Stimulated activated CD8-positive, alpha-beta memory T cell treated with anti-CD3 and anti-CD28 coated beads, Interleukin-12 subunit alpha, Interleukin-12 subunit beta, amount 100 ng/mL, for 24 hours (primary cell): Measurements from ENCODE around the gene ASB11.

Experiments used
- DNase-seq: peaks from one replicate; pipeline ENCODE4 v3.0.0-alpha.2; 2020; ENCODE audit errors: extremely low read depth

The ASB11 gene

GRCh38 chrX:15315509-15315908 is at the start of gene ASB11:
TSS of gene ASB11 (minus strand) at chrX:15315640. CDS start at chrX:15315605, 35 bp downstream.
- no peak for DNase-seq

GRCh38 chrX:15359701-15360100 is 44.3 kb upstream of the ASB11 start:
- no peak for DNase-seq

- DNase-seq: no peak
Measured at GRCh38 chrX:15358533-15358932, 43.1 kb upstream of the ASB11 start.

GRCh38 chrX:15356444-15356843 is 41.0 kb upstream of the ASB11 start:
- DNase-seq: no peak

GRCh38 chrX:15350329-15350996 is 35.0 kb upstream of the ASB11 start:
- DNase-seq: no peak

GRCh38 chrX:15349046-15349445 is 33.6 kb upstream of the ASB11 start:
- no peak for DNase-seq

- DNase-seq: no peak
Measured at GRCh38 chrX:15345976-15346375, 30.5 kb upstream of the ASB11 start.

GRCh38 chrX:15344106-15344505 is 28.7 kb upstream of the ASB11 start:
- DNase-seq: no peak

GRCh38 chrX:15343075-15343476 is 27.6 kb upstream of the ASB11 start:
- no peak for DNase-seq

GRCh38 chrX:15340867-15341266 is 25.4 kb upstream of the ASB11 start:
- DNase-seq: no peak

GRCh38 chrX:15336023-15336413 is 20.6 kb upstream of the ASB11 start:
- DNase-seq: no peak

GRCh38 chrX:15335135-15336022 is 19.9 kb upstream of the ASB11 start, which contains the start of gene PIGA:
TSS of gene PIGA (minus strand) at chrX:15335523. CDS start at chrX:15331930, 3,593 bp downstream.
- DNase-seq: peak; percentile 75

GRCh38 chrX:15334561-15334960 is 19.1 kb upstream of the ASB11 start:
- no peak for DNase-seq

- no peak for DNase-seq
Measured at GRCh38 chrX:15328821-15329220, 13.4 kb upstream of the ASB11 start.

- DNase-seq: no peak
Measured at GRCh38 chrX:15328131-15328530, 12.7 kb upstream of the ASB11 start.

GRCh38 chrX:15322472-15322871 is 7.0 kb upstream of the ASB11 start:
- DNase-seq: no peak

GRCh38 chrX:15322072-15322471 is 6.6 kb upstream of the ASB11 start:
- DNase-seq: no peak

- no peak for DNase-seq
Measured at GRCh38 chrX:15321447-15321846, 6.0 kb upstream of the ASB11 start.

GRCh38 chrX:15320297-15320696 is 4.9 kb upstream of the ASB11 start:
- no peak for DNase-seq

GRCh38 chrX:15319075-15319474 is 3.6 kb upstream of the ASB11 start:
- no peak for DNase-seq

GRCh38 chrX:15314472-15314871 is 968 bp downstream of the ASB11 start:
- no peak for DNase-seq

GRCh38 chrX:15311119-15311518 is 4.3 kb downstream of the ASB11 start:
- DNase-seq: no peak

GRCh38 chrX:15310117-15310516 is 5.3 kb downstream of the ASB11 start:
- DNase-seq: no peak
